Renal cortex interstitium (tissue), 11 donors: Measurements from ENCODE around the gene PACSIN2. TPM values are rescaled to one million over a fixed set of nuclear protein-coding genes. Genes with fewer than 3 reads are reported as not detected.
"Not testable (repeated sequence)": the region's sequence is repeated elsewhere in the genome, so short reads cannot be mapped to it uniquely, and the experiment has no call there.

Experiments used
- DNase-seq, 11 donors: peaks; one replicate each; pipeline ENCODE4 v3.0.0-alpha.2; 2013; ENCODE audit warnings: low read depth in 9 of 11, low spot score in 4 of 11; ENCODE audit errors: extremely low read depth in 1 of 11
- polyA plus RNA-seq, 3 donors: library from polyadenylated mRNA; unstranded; fragments of 120-200 nt; gene quantifications; one replicate each; pipeline ENCODE4 v1.2.1, GENCODE V29; 2013; ENCODE audit not compliant: insufficient read length in 3 of 3

PACSIN2 gene
- polyA plus RNA-seq, 3 donors: 62.5 to 72.4 (median 69.1) TPM

- DNase-seq: peak in 7 of 11 donors; percentile 37 to 64 (median 57)
Measured at GRCh38 chr22:42959576-42960509, 55.1 kb downstream of the PACSIN2 start.

- no peak for DNase-seq
Measured at GRCh38 chr22:42958937-42959336, 56.0 kb downstream of the PACSIN2 start.

GRCh38 chr22:42957958-42958357, 57.0 kb downstream of the PACSIN2 start:
- DNase-seq: no peak

- DNase-seq: no peak
Measured at GRCh38 chr22:42957544-42957943, 57.4 kb downstream of the PACSIN2 start.

GRCh38 chr22:42955848-42956247, 59.1 kb downstream of the PACSIN2 start:
- DNase-seq: no peak

GRCh38 chr22:42955087-42955635, 59.8 kb downstream of the PACSIN2 start:
- no peak for DNase-seq

- not testable (repeated sequence) for DNase-seq
Measured at GRCh38 chr22:42953751-42954150, 61.2 kb downstream of the PACSIN2 start.

- no peak for DNase-seq
Measured at GRCh38 chr22:42951093-42951710, 63.7 kb downstream of the PACSIN2 start.

- no peak for DNase-seq
Measured at GRCh38 chr22:42950281-42950680, 64.7 kb downstream of the PACSIN2 start.

GRCh38 chr22:42949159-42949558, 65.8 kb downstream of the PACSIN2 start:
- no peak for DNase-seq

- DNase-seq: no peak
Measured at GRCh38 chr22:42948294-42948693, 66.7 kb downstream of the PACSIN2 start.

- no peak for DNase-seq
Measured at GRCh38 chr22:42947211-42947990, 67.5 kb downstream of the PACSIN2 start.

GRCh38 chr22:42946546-42947198, 68.3 kb downstream of the PACSIN2 start:
- DNase-seq: no peak

- DNase-seq: no peak
Measured at GRCh38 chr22:42945736-42946135, 69.2 kb downstream of the PACSIN2 start.

- DNase-seq: no peak
Measured at GRCh38 chr22:42945027-42945426, 69.9 kb downstream of the PACSIN2 start.

GRCh38 chr22:42944409-42944808, 70.5 kb downstream of the PACSIN2 start:
- no peak for DNase-seq

- no peak for DNase-seq
Measured at GRCh38 chr22:42943981-42944380, 71.0 kb downstream of the PACSIN2 start.

- no peak for DNase-seq
Measured at GRCh38 chr22:42942351-42942750, 72.6 kb downstream of the PACSIN2 start.
